Measurements from ENCODE around the gene CD2BP2.
"Not testable (repeated sequence)": the region's sequence is repeated elsewhere in the genome, so short reads cannot be mapped to it uniquely, and the experiment has no call there.

CD2BP2 gene

GRCh38 chr16:30355144-30355953 is at the start of gene CD2BP2:
Gene CD2BP2, minus strand, starts transcription at chr16:30355308. Its CDS starts 627 bp downstream, at chr16:30354681.
- peak; percentile 90 for DNase-seq (ENCODE audit: low spot score)

GRCh38 chr16:30401768-30402425 is 46.8 kb upstream of the CD2BP2 start:
- no peak for DNase-seq (ENCODE audit: low spot score)

- no peak for DNase-seq (ENCODE audit: low spot score)
Observed at GRCh38 chr16:30399435-30400186, 44.5 kb upstream of the CD2BP2 start.

- DNase-seq (ENCODE audit: low spot score), result no peak
Observed at GRCh38 chr16:30398661-30399434, 43.7 kb upstream of the CD2BP2 start.

GRCh38 chr16:30397776-30398660 is 42.9 kb upstream of the CD2BP2 start:
- DNase-seq (ENCODE audit: low spot score), result no peak

DNA sequence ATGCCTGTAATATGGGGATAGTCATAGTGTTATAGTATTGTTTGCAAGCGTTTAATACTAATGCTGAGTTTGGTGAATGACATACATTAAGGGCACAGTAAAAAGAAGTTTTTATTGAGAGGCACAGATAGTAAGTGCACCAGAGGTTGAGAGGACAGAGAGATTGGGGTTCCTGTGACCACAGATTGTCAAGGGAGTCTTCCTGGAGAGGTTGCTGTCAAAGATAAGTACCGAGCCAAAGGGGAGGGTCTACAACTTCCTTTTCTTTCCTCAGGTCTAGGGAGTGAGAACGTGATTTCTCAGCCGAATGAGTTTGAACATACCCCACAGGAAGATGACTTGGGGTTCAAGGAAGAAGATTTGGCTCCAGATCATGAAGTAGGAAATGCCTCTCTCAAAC is 41.9 kb upstream of the CD2BP2 start:
- no peak for DNase-seq (ENCODE audit: low spot score)

DNA sequence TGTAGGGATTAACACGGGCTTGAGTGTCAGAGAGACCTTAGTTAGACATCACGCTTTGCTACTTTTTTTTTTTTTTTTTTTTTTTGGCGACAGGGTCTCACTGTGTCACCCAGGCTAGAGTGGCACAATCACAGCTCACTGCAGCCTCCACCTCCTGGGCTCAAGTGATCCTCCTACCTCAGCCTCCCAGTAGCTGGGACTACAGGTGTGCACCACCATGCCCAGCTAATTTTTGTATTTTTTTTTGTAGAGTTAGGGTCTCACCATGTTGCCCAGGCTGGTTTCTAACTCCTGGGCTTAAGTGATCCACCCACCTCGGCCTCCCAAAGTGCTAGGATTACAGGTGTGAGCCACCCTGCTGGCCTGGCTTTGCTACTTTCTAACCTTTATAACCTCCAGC is 41.5 kb upstream of the CD2BP2 start:
- not testable (repeated sequence) for DNase-seq (ENCODE audit: low spot score)

DNA sequence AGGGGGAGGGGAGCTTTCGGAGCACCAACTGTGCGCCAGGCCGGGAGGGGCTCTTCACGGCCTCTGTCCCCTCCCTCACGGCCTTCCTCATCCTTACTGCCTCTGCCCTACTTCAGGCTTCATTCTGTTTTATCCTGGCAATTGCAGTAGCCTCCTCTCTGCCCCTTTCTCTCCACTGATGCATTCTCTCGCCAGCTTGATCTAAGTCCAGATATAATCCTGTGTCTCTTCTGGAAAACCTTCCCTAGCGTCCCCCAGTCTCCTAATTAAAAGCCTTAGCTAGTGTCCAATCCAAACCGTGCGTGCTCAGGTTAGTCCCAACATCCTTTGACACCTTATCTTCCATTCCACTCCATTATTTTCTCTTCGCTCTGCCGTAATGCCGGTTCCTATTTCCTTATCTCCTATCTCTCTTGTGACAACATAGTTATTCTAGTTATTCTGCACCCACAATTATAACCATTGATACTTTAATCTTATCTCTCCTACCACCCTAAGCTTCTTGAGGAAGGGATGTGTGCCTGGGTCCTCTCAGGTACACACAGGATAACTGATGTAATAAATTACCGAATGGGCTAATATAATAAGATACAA is 41.0 kb upstream of the CD2BP2 start:
- DNase-seq (ENCODE audit: low spot score), result no peak

- DNase-seq (ENCODE audit: low spot score), result peak; percentile 80
Observed at GRCh38 chr16:30395155-30395991, 40.3 kb upstream of the CD2BP2 start, which contains the start of gene ZNF48. Gene ZNF48, plus strand, starts transcription at chr16:30395420. Its CDS starts 375 bp downstream, at chr16:30395795.

GRCh38 chr16:30394592-30395154 is 39.6 kb upstream of the CD2BP2 start:
- DNase-seq (ENCODE audit: low spot score), result peak; percentile 42

GRCh38 chr16:30383521-30383920 is 28.4 kb upstream of the CD2BP2 start:
- DNase-seq (ENCODE audit: low spot score), result no peak

DNA sequence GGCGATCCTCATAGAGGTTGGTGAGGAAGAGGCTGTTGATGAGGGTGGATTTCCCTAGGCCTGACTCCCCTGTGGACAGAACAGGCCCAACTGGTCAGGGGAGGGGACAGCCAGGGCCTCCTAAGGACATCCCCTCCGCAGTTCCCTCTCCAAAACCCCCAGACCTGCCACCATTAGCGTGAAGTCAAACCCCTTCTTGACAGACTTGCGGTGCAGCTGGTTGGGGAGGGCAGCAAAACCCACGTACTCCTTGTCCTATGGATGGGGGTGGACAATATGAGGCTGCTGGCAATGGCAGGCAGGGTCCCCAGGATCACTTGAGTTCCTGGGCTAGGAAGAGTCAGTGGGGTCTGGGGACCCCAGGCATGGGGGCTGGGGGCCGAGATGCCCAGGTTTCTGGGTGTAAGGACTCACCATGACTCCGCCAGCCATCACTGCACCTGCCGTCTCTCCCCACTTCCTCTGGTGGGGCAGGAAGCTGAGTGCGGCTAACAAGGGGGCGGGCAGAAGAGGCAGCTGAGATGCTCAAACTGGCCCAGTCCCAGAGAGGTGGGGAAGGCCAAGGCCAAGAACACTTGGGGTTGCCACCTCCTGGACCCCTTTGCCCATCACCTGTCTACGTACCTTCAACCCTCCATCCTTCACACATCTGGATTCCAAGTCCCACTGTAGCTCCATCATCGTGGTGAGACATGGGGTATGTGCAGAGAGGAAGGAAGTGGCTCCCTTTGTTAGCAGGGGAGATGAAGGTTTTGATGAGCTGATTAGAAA is 27.2 kb upstream of the CD2BP2 start, which contains the start of gene SEPTIN1:
TSS of gene SEPTIN1 (minus strand) at position 451 of the 771 bp plus-strand sequence. CDS start at position 432, 19 bp downstream.
- DNase-seq (ENCODE audit: low spot score), result no peak

- no peak for DNase-seq (ENCODE audit: low spot score)
Observed at GRCh38 chr16:30381291-30382041, 26.4 kb upstream of the CD2BP2 start.

DNA sequence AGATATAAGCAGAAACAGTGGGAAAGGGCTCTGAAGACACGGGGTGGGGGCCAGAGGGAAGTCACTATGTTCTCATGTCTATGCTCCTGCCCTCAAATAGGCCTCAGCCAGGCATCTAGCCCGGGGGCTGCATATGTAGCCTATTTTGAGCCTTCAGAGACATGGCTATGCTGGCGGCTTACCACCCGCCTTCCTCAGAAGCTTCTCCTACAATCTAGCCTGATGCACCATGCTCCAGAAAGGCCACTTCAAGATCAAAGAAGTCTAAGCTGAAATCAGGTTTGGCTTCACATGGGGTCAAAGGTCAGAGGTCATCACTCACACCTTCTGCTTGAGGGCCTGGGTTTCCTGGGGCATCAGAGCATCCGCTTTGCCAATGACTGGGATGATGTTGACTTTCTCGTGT is 25.7 kb upstream of the CD2BP2 start:
- DNase-seq (ENCODE audit: low spot score), result no peak

DNA sequence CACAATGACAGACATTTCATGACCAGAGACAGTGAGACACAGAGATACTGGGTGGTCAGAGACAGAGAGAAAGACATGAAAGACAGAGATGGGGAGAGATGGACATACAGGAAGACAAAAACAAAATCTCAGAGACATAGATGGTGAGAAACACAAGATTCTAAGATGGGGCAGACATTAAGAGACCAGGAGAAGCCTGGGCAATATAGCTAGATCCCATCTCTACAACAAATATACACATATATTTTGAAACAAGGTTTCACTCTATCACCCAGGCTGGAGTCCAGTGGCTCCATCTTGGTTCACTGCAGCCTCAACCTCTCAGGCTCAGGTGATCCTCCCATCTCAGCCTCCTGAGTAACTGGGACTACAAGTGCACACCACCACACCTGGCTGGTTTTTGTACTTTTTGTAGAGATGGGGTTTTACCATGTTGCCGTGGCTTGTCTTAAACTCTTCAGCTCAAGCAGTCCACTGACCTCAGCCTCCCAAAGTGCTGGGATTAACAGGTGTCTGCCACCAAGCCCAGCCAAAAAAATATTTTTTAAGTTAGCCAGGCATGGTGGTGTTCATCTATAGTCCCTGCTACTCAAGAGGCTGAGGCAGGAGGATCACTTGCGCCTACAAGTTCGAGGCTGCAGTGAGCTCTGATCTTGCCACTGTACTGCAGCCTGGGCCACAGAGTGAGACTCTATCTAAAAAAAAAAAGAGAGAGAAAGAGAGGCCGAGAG is 25.1 kb upstream of the CD2BP2 start:
- no peak for DNase-seq (ENCODE audit: low spot score)

- DNase-seq (ENCODE audit: low spot score), result no peak
Observed at GRCh38 chr16:30379158-30379783, 24.2 kb upstream of the CD2BP2 start.

All from HuH-7.5 (cell line).